Naive B cell (primary cell): ENCODE measurements around the gene FOLR2. TPM values are rescaled to one million over a fixed set of nuclear protein-coding genes. Genes with fewer than 3 reads are reported as not detected.

Experiments used
- ATAC-seq, 2 donors: fragments of 150-1000 bp; cut with Tn5 transposase; 2 replicates each; pipeline ENCODE4 v1.10.0; 2021; ENCODE audit warnings: low read depth in 2 of 2, mild to moderate bottlenecking in 2 of 2, moderate library complexity in 2 of 2
- DNase-seq: peaks from one replicate; pipeline ENCODE4 v3.0.0; 2022
- H3K27ac Mint-ChIP-seq, 6 donors: one replicate each; pipeline ENCODE4 v1.8.0; 2020 to 2022; ENCODE audit warnings: mild to moderate bottlenecking in 6 of 6, mixed read lengths in 6 of 6, moderate library complexity in 5 of 6, inconsistent platforms in 2 of 6
- H3K27me3 Mint-ChIP-seq, 3 donors: one replicate each; pipeline ENCODE4 v1.8.0; 2021 to 2022; ENCODE audit warnings: mixed read lengths in 3 of 3, mild to moderate bottlenecking in 1 of 3
- H3K36me3 Mint-ChIP-seq, 2 donors: one replicate each; pipeline ENCODE4 v1.8.0; 2020 to 2022; ENCODE audit warnings: mixed read lengths in 2 of 2, inconsistent platforms in 1 of 2, mild to moderate bottlenecking in 1 of 2
- H3K4me1 Mint-ChIP-seq, 3 donors: one replicate each; pipeline ENCODE4 v1.8.0; 2020 to 2022; ENCODE audit warnings: mixed read lengths in 3 of 3, inconsistent platforms in 1 of 3, mild to moderate bottlenecking in 1 of 3, moderate library complexity in 1 of 3
- H3K4me3 Mint-ChIP-seq, 8 donors: one replicate each; pipeline ENCODE4 v1.8.0; 2020 to 2022; ENCODE audit warnings: mild to moderate bottlenecking in 8 of 8, mixed read lengths in 8 of 8, moderate library complexity in 8 of 8, inconsistent platforms in 2 of 8
- H3K9me3 Mint-ChIP-seq, 7 donors: one replicate each; pipeline ENCODE4 v1.8.0; 2020 to 2022; ENCODE audit warnings: mixed read lengths in 7 of 7, mild to moderate bottlenecking in 5 of 7, inconsistent platforms in 2 of 7, moderate library complexity in 1 of 7
- polyA plus RNA-seq, 6 donors: library from polyadenylated mRNA; unstranded; fragments of 300-500 nt; fragmentation: Illumina TruSeq; gene quantifications; one replicate each; pipeline ENCODE4 v1.2.3, GENCODE V29; 2021; ENCODE audit warnings: low read depth in 6 of 6

FOLR2 gene
- polyA plus RNA-seq, 6 donors from 2014 or later: 0.70 to 1.6 (median 1.2) TPM; not detected in 2

DNA sequence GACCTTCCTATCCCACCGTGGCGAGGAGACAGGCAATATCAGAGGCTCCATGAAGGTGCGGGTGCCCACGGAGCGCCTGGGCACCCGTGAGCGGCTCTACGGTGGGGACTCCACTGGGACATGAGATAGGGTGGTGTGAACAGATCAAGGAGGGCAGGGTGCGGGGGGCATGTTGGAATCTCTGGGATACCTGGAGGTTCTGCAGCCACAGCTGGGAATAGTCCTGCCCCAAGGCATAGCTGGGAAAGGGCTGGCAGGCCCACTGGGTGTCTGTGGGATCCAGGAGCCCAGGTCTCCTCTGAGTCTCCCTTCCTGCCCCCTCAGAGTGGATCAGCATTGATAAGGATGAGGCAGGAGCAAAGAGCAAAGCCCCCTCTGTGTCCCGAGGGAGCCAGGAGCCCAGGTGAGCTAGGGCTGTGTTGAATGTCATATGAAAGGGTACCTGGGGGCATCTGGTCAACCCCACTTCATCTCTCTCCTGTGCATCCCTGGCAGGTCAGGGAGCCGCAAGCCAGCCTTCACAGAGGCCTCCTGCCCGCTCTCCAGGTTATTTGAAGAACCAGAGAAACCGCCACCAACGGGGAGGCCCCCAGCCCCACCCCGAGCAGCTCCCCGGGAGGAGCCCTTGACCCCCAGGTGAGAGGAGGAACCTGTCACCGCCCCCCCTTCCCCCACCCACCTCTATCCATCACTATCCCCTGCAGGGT lies 18.9 kb downstream of the FOLR2 start:
- Mint-ChIP-seq H3K36me3 (peaks cover 0 to 18% of the 10 kb centered on the region in 2 donors), H3K4me3 (no peak overlapping the region), H3K27me3 (peaks cover 4 to 14% (median 13%) of the 10 kb centered on the region in 3 donors), H3K27ac (peak overlapping the region in 2 of 6 donors; percentile 44 to 81), H3K9me3 (no peaks in the 10 kb centered on the region), H3K4me1 (peaks cover 32 to 40% (median 37%) of the 10 kb centered on the region in 3 donors)
- ATAC-seq (no peak), DNase-seq (no peak)

GRCh38 chr11:72236083-72236697 lies 19.6 kb downstream of the FOLR2 start:
- no peak for DNase-seq
- no peaks in the 10 kb centered on the region for H3K9me3 Mint-ChIP-seq

DNA sequence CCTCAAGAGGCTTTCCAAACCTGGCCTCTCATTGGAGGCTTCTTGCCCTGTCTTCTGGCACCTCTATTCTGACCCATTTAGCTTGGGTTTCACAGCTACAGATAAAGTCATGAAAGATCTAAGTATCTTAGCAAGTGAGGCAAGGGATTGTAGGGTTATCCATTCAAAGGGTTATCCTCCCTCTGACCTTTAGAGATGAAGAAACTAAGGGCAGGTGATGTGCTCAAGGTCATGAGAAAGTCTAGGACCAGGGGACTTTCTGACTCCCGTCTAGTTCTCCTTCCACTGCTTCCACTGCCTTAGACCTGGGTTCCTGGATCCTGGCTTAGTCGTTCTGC lies 20.1 kb downstream of the FOLR2 start:
- DNase-seq: no peak
- ATAC-seq: no peak
- Mint-ChIP-seq H3K9me3 (peaks cover 0 to under 1% (median 0%) of the 10 kb centered on the region in 7 donors), H3K4me3 (no peak overlapping the region), H3K27me3 (peaks cover 13 to 27% (median 25%) of the 10 kb centered on the region in 3 donors), H3K4me1 (peaks cover 42 to 50% (median 49%) of the 10 kb centered on the region in 3 donors), H3K36me3 (peaks cover 0 to 21% of the 10 kb centered on the region in 2 donors), H3K27ac (peak overlapping the region in 3 of 6 donors; percentile 16 to 73 (median 54))

More at GRCh38 chr11:72236083-72236697, 19.6 kb downstream of the FOLR2 start:
- no peak for ATAC-seq
- H3K36me3 Mint-ChIP-seq: peaks cover 0 to 18% of the 10 kb centered on the region in 2 donors
- H3K27ac Mint-ChIP-seq: peak overlapping the region in 3 of 6 donors; percentile 16 to 38 (median 32)
- no peak overlapping the region for H3K4me3 Mint-ChIP-seq
- peaks cover 10 to 21% (median 19%) of the 10 kb centered on the region in 3 donors for H3K27me3 Mint-ChIP-seq
- peaks cover 38 to 46% (median 44%) of the 10 kb centered on the region in 3 donors for H3K4me1 Mint-ChIP-seq

DNA sequence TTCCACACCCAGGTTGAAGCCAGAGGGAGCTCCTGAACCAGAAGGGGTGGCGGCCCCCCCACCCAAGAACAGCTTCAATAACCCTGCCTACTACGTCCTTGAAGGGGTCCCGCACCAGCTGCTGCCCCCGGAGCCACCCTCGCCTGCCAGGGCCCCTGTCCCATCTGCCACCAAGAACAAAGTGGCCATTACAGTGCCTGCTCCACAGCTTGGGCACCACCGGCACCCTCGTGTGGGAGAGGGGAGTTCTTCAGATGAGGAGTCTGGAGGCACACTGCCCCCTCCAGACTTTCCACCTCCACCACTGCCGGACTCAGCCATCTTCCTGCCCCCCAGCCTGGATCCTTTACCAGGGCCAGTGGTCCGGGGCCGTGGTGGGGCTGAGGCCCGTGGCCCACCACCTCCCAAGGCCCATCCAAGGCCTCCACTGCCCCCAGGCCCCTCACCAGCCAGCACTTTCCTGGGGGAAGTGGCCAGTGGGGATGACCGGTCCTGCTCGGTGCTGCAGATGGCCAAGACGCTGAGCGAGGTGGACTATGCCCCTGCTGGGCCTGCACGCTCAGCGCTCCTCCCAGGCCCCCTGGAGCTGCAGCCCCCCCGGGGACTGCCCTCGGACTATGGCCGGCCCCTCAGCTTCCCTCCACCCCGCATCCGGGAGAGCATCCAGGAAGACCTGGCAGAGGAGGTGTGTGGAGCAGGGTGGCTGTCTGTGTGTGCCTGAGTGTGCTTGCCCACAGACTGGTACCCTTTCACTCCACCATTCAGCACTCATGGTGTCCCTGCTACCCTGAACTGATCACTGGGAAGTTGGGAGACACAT lies 20.7 kb downstream of the FOLR2 start:
- Mint-ChIP-seq H3K4me3 (no peak overlapping the region), H3K9me3 (peaks cover 0 to 5% (median 0%) of the 10 kb centered on the region in 7 donors), H3K27ac (peak overlapping the region in 3 of 6 donors; percentile 24 to 73 (median 54)), H3K4me1 (peaks cover 45 to 52% (median 52%) of the 10 kb centered on the region in 3 donors), H3K36me3 (peaks cover 0 to 25% of the 10 kb centered on the region in 2 donors), H3K27me3 (peaks cover 19 to 33% (median 31%) of the 10 kb centered on the region in 3 donors)
- ATAC-seq (no peak), DNase-seq (no peak)

- Mint-ChIP-seq H3K9me3 (peaks cover 0 to 6% (median 2%) of the 10 kb centered on the region in 7 donors), H3K4me1 (peaks cover 44 to 51% (median 47%) of the 10 kb centered on the region in 3 donors), H3K27ac (no peak overlapping the region), H3K4me3 (no peak overlapping the region), H3K27me3 (peaks cover 24 to 40% (median 38%) of the 10 kb centered on the region in 3 donors), H3K36me3 (peaks cover 0 to 22% of the 10 kb centered on the region in 2 donors)
- DNase-seq (no peak), ATAC-seq (peak; percentile 42 to 64)
These were observed 21.5 kb downstream of the FOLR2 start for GRCh38 chr11:72238040-72238450.

DNA sequence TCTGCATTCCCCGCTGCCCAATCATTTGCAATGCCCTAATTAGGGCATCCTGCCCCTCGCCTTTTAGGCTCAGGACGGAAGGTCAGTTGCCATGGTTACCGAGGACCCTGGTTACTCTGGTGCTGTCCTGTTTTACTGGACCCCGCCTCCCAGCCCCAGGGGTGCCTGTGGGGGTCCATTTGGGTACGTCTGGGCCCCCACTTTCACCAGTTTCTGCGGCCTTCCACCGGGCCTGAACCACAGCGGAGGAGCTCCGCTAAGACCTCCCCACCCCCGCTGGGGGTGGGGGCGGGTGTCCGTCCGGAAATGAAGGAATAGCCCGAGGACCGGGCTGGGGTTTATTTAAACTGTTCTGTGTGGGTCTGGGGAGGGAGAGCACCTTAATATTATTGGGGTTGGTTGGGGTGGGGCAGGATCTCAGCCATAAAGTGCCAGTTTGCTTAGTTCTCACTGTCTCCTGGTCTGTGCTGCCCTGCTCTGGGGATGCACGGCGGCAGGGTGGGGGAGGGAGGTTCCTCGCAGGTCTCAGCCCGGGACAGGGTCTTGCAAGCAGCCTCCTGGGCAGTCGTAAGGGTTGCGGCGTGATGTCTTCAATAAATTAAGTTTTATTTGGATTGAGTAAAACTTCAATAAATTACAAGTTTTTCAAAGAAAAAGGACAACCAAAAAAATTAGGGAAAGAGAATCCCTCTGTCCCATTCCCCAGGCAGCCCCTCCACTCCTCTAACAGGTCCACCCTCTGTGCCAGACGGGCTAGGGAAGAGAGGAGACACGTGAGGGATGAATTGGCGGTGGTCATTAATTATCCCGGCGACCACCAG lies 22.1 kb downstream of the FOLR2 start:
- ATAC-seq: no peak
- no peak for DNase-seq
- Mint-ChIP-seq H3K9me3 (peaks cover 0 to 10% (median 2%) of the 10 kb centered on the region in 7 donors), H3K27me3 (peaks cover 29 to 46% (median 44%) of the 10 kb centered on the region in 3 donors), H3K36me3 (peaks cover 0 to 22% of the 10 kb centered on the region in 2 donors), H3K27ac (peak overlapping the region in 1 of 6 donors; percentile 70), H3K4me3 (peak overlapping the region in 5 of 8 donors; percentile 43 to 88 (median 74)), H3K4me1 (peaks cover 45 to 50% (median 45%) of the 10 kb centered on the region in 3 donors)

DNA sequence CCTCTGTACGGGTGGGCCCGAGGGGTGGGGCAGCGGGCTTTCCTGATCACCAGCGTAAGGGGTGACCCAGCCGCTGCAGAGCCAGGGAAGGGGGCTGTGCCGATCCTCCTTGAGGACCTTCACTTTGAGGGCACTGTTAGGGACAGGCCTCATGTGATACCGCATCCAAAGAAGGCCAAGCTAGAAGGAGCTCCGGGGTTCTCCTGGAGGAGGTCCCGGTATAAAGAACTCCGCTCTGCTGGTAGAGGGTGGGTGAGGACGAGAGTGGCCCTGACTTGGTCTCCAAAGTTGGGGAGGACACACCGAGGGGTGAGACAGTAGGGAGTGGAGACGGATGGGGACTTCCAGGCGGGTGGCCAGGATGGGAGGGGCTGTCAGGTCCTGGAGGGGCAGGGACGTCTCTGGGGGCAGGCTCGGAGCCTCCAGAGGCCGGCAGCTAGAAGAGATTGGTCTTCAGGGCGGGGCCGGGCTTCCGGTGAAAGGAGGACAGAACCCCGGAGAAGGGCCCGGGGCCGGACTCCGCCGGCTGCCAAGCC lies 22.8 kb downstream of the FOLR2 start:
- H3K27ac Mint-ChIP-seq: no peak overlapping the region
- no peak for DNase-seq
- peaks cover 39 to 44% (median 39%) of the 10 kb centered on the region in 3 donors for H3K4me1 Mint-ChIP-seq
- peak overlapping the region in 6 of 8 donors; percentile 45 to 88 (median 74) for H3K4me3 Mint-ChIP-seq
- peaks cover 0 to 17% of the 10 kb centered on the region in 2 donors for H3K36me3 Mint-ChIP-seq
- H3K27me3 Mint-ChIP-seq: peaks cover 30 to 46% (median 45%) of the 10 kb centered on the region in 3 donors
- ATAC-seq: no peak
- H3K9me3 Mint-ChIP-seq: peaks cover 0 to 10% (median 2%) of the 10 kb centered on the region in 7 donors

- Mint-ChIP-seq H3K27me3 (peaks cover 35 to 46% (median 45%) of the 10 kb centered on the region in 3 donors), H3K27ac (peak overlapping the region in 2 of 6 donors; percentile 28 to 88)
- ATAC-seq: peak in 1 of 2 donors; percentile 13
These were observed 23.4 kb downstream of the FOLR2 start for GRCh38 chr11:72239849-72240460.

GRCh38 chr11:72240461-72241290 lies 24.1 kb downstream of the FOLR2 start:
- no peak for DNase-seq
- peak overlapping the region in 2 of 6 donors; percentile 28 to 88 for H3K27ac Mint-ChIP-seq
- peaks cover 34 to 45% (median 40%) of the 10 kb centered on the region in 3 donors for H3K4me1 Mint-ChIP-seq
- peaks cover 37 to 46% (median 45%) of the 10 kb centered on the region in 3 donors for H3K27me3 Mint-ChIP-seq
- H3K36me3 Mint-ChIP-seq: peaks cover 0 to 19% of the 10 kb centered on the region in 2 donors
- ATAC-seq: peak; percentile 14 to 17
- peaks cover 0 to 10% (median 2%) of the 10 kb centered on the region in 7 donors for H3K9me3 Mint-ChIP-seq
- H3K4me3 Mint-ChIP-seq: peak overlapping the region; percentile 65 to 91 (median 81)

More at GRCh38 chr11:72239849-72240460, 23.4 kb downstream of the FOLR2 start:
- DNase-seq: no peak
- H3K4me1 Mint-ChIP-seq: peaks cover 34 to 45% (median 40%) of the 10 kb centered on the region in 3 donors
- peak overlapping the region; percentile 65 to 91 (median 81) for H3K4me3 Mint-ChIP-seq
- peaks cover 0 to 10% (median 2%) of the 10 kb centered on the region in 7 donors for H3K9me3 Mint-ChIP-seq
- peaks cover 0 to 19% of the 10 kb centered on the region in 2 donors for H3K36me3 Mint-ChIP-seq

GRCh38 chr11:72241291-72241781 lies 24.7 kb downstream of the FOLR2 start:
- Mint-ChIP-seq H3K4me1 (peaks cover 34 to 45% (median 40%) of the 10 kb centered on the region in 3 donors), H3K4me3 (peak overlapping the region in 4 of 8 donors; percentile 44 to 85 (median 76)), H3K9me3 (peaks cover 0 to 10% (median 2%) of the 10 kb centered on the region in 7 donors), H3K36me3 (peaks cover 0 to 19% of the 10 kb centered on the region in 2 donors), H3K27ac (no peak overlapping the region), H3K27me3 (peaks cover 37 to 46% (median 45%) of the 10 kb centered on the region in 3 donors)
- DNase-seq (no peak), ATAC-seq (no peak)

DNA sequence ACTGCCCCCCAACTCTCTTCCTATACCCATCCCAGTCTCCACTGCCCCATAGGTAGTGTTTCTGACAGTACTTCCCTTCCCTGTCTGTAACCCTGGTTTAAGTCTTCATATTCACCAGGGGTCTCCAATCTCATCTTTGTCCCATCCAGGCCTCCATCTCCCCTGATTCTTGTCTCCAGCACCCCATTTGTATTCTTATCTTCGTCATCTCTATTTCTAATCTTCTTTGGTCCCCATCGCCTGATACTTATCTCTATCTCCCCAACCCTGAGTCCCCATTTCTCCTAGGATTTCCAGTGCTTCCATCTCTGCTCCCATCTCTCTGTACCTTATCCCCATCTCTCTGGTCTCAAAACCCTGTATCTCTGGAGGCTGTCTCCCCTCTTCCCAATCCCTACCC lies 25.5 kb downstream of the FOLR2 start:
- H3K27ac Mint-ChIP-seq: peak overlapping the region in 2 of 6 donors; percentile 16 to 91
- H3K36me3 Mint-ChIP-seq: peaks cover 0 to 19% of the 10 kb centered on the region in 2 donors
- ATAC-seq (no peak), DNase-seq (no peak)
- peaks cover 0 to 10% (median 2%) of the 10 kb centered on the region in 7 donors for H3K9me3 Mint-ChIP-seq
- H3K4me1 Mint-ChIP-seq: peaks cover 34 to 42% (median 40%) of the 10 kb centered on the region in 3 donors
- H3K4me3 Mint-ChIP-seq: peak overlapping the region in 5 of 8 donors; percentile 5 to 58 (median 44)
- H3K27me3 Mint-ChIP-seq: peaks cover 37 to 46% (median 45%) of the 10 kb centered on the region in 3 donors
